HG02571 (cell line): ENCODE results near the gene ABCE1.

Experiments used
- ATAC-seq: cut with Tn5 transposase; IDR thresholded peaks from one replicate; pipeline ENCODE4 v1.9.1; 2021; ENCODE audit warnings: mild to moderate bottlenecking, moderate library complexity; ENCODE audit not compliant: unreplicated experiment

Gene ABCE1

GRCh38 chr4:145176641-145177432 is 78.7 kb downstream of the ABCE1 start:
- ATAC-seq = no peak

GRCh38 chr4:145177511-145177905 is 79.4 kb downstream of the ABCE1 start:
- ATAC-seq = no peak

- no peak for ATAC-seq
Observed at GRCh38 chr4:145177906-145178538, 79.9 kb downstream of the ABCE1 start.

- no peak for ATAC-seq
Observed at GRCh38 chr4:145178740-145179280, 80.7 kb downstream of the ABCE1 start.
